ENCODE results near the gene ABI1.

The ABI1 gene

DNA sequence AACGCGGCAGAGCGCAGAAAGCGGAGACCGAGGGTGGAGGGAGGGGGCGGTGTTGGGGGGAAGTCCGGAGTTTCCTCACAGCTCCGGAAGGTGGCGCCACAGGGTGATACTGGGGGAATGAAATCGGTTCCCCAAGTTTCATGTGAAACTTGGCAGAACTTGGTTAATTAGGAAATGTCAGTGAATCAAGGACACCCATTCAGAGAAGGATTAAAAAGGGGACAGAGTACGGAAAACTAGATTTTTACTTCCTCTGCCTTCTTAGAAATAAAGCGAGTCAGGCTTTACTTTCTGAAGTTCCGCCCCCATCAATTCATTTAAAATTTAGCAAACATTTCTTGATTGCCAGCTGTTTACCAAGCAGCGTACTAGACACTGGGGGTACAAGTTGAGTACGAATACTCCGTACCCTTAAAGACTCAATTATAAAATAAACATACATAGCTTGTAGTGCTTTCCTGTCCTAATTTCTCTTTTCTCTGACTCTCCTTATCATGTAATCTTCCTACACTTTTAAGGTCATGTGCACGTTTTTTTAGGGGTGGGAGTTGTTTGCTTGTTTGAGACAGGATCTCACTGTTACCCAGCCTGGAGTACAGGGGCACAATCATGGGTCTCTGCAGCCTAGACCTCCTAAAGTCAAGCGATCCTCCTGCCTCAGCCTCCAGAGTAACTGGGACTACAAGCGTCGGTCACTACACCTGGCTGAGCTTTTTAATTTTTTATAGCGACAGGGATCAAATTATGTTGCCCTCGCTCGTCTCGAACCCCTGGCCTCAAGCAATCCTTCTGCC lies 644 bp upstream of the ABI1 start:
- no peak overlapping the region for H2AK5ac ChIP-seq (ENCODE audit: low read length, severe bottlenecking)

DNA sequence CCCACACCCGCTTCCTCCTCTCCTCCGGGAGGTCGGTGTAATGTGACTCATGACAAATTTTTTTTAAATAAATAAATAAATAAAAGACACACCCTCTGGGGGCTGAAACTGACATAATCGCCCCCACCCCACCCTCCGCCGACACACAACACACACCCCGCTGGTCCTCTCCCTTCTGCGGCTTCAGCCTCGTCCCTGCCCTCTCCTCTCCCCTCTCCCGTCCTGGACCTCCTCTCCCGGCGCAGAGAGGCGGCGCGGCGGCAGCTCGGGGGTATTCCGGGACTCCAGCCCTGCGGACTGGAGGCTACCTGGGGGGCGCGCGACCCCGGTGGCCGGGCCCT lies 686 bp downstream of the ABI1 start:
- peak overlapping the region; percentile 95 for H2BK5ac ChIP-seq (ENCODE audit: low read depth, low read length, poor library complexity, severe bottlenecking)
- peak overlapping the region; percentile 66 to 77 for H3K14ac ChIP-seq (ENCODE audit: low read length in 2 of 2)
- peak overlapping the region in 1 of 2 experiments; percentile 73 for H3K23ac ChIP-seq (ENCODE audit: low read length in 2 of 2)
- peak overlapping the region; percentile 92 to 95 for H3K4me3 ChIP-seq (ENCODE audit: insufficient read depth in 1 of 2, low read depth in 1 of 2, low read length in 2 of 2)
- H2BK12ac ChIP-seq (ENCODE audit: low read length in 2 of 2) = peak overlapping the region in 1 of 2 experiments; percentile 55
- H3K4me1 ChIP-seq (ENCODE audit: control insufficient read depth, insufficient read depth, low read depth, low read length) = peaks cover 3% of the 10 kb centered on the region
- H2AK5ac ChIP-seq (ENCODE audit: low read length, severe bottlenecking) = no peak overlapping the region
- DNase-seq = peak; percentile 84
- H3K79me1 ChIP-seq (replicated peaks; ENCODE audit: low read length, poor library complexity, severe bottlenecking) = no peaks in the 10 kb centered on the region
- peak overlapping the region; percentile 54 for H3K4me2 ChIP-seq (ENCODE audit: low read length, poor library complexity, severe bottlenecking)
- peaks cover 4 to 9% of the 10 kb centered on the region in 2 experiments for H3K27me3 ChIP-seq (ENCODE audit: control insufficient read depth in 1 of 2, insufficient read depth in 1 of 2, low read length in 2 of 2)
- peak overlapping the region; percentile 43 for H4K91ac ChIP-seq (ENCODE audit: low read length)
- peak overlapping the region; percentile 35 to 92 for H3K4ac ChIP-seq (ENCODE audit: low read depth in 1 of 2, low read length in 2 of 2)
- peak overlapping the region; percentile 91 for H3K27ac ChIP-seq (ENCODE audit: low read length, poor library complexity, severe bottlenecking)
- peak overlapping the region; percentile 84 for H4K8ac ChIP-seq (ENCODE audit: low read length)
- under 1% methylated on average over 21 of the region's 24 CpGs for WGBS
- H2BK15ac ChIP-seq (ENCODE audit: low read depth, poor library complexity, severe bottlenecking) = peak overlapping the region; percentile 93
- no peaks in the 10 kb centered on the region for H3K36me3 ChIP-seq (ENCODE audit: control insufficient read depth in 1 of 2, insufficient read depth in 2 of 2, low read depth in 1 of 2, low read length in 2 of 2)
- H3K18ac ChIP-seq (ENCODE audit: low read depth in 1 of 2, low read length in 2 of 2) = peak overlapping the region; percentile 73 to 97
- peak overlapping the region; percentile 49 for H2AFZ ChIP-seq (ENCODE audit: low read depth, low read length)
- H3K9ac ChIP-seq (ENCODE audit: low read length) = peak overlapping the region; percentile 99
- H2BK120ac ChIP-seq (ENCODE audit: low read depth, low read length) = peak overlapping the region; percentile 92
- no peaks in the 10 kb centered on the region for H3K9me3 ChIP-seq (ENCODE audit: control insufficient read depth, low read length)

More for the DNA sequence above, 644 bp upstream of the ABI1 start:
- no peak overlapping the region for H2BK120ac ChIP-seq (ENCODE audit: low read depth, low read length)
- H3K4me2 ChIP-seq (ENCODE audit: low read length, poor library complexity, severe bottlenecking) = peak overlapping the region; percentile 31
- peak overlapping the region; percentile 73 for H3K9ac ChIP-seq (ENCODE audit: low read length)
- DNase-seq = no peak
- H3K23ac ChIP-seq (ENCODE audit: low read length in 2 of 2) = no peak overlapping the region
- peaks cover 4 to 9% of the 10 kb centered on the region in 2 experiments for H3K27me3 ChIP-seq (ENCODE audit: control insufficient read depth in 1 of 2, insufficient read depth in 1 of 2, low read length in 2 of 2)
- H3K36me3 ChIP-seq (ENCODE audit: control insufficient read depth in 1 of 2, insufficient read depth in 2 of 2, low read depth in 1 of 2, low read length in 2 of 2) = no peaks in the 10 kb centered on the region
- no peak overlapping the region for H2AFZ ChIP-seq (ENCODE audit: low read depth, low read length)
- H3K4me1 ChIP-seq (ENCODE audit: control insufficient read depth, insufficient read depth, low read depth, low read length) = peaks cover 3% of the 10 kb centered on the region
- no peak overlapping the region for H3K18ac ChIP-seq (ENCODE audit: low read depth in 1 of 2, low read length in 2 of 2)
- WGBS = 45% methylated on average over 24 of the region's 24 CpGs
- no peaks in the 10 kb centered on the region for H3K9me3 ChIP-seq (ENCODE audit: control insufficient read depth, low read length)
- H2BK15ac ChIP-seq (ENCODE audit: low read depth, poor library complexity, severe bottlenecking) = no peak overlapping the region
- H2BK12ac ChIP-seq (ENCODE audit: low read length in 2 of 2) = peak overlapping the region in 1 of 2 experiments; percentile 57
- H3K4me3 ChIP-seq (ENCODE audit: insufficient read depth in 1 of 2, low read depth in 1 of 2, low read length in 2 of 2) = peak overlapping the region in 1 of 2 experiments; percentile 56
- H4K91ac ChIP-seq (ENCODE audit: low read length) = no peak overlapping the region
- no peak overlapping the region for H3K14ac ChIP-seq (ENCODE audit: low read length in 2 of 2)
- peak overlapping the region; percentile 60 for H4K8ac ChIP-seq (ENCODE audit: low read length)
- H2BK5ac ChIP-seq (ENCODE audit: low read depth, low read length, poor library complexity, severe bottlenecking) = no peak overlapping the region
- no peaks in the 10 kb centered on the region for H3K79me1 ChIP-seq (replicated peaks; ENCODE audit: low read length, poor library complexity, severe bottlenecking)
- no peak overlapping the region for H3K4ac ChIP-seq (ENCODE audit: low read depth in 1 of 2, low read length in 2 of 2)
- no peak overlapping the region for H3K27ac ChIP-seq (ENCODE audit: low read length, poor library complexity, severe bottlenecking)

GRCh38 chr10:26859241-26860101 lies 1.3 kb downstream of the ABI1 start:
- no peak overlapping the region for H3K14ac ChIP-seq (ENCODE audit: low read length in 2 of 2)
- H2BK12ac ChIP-seq (ENCODE audit: low read length in 2 of 2) = no peak overlapping the region
- H2AFZ ChIP-seq (ENCODE audit: low read depth, low read length) = no peak overlapping the region
- no peak overlapping the region for H4K8ac ChIP-seq (ENCODE audit: low read length)
- DNase-seq = no peak
- H3K23ac ChIP-seq (ENCODE audit: low read length in 2 of 2) = no peak overlapping the region
- WGBS = 4% methylated on average over 3 of the region's 15 CpGs
- no peak overlapping the region for H2AK5ac ChIP-seq (ENCODE audit: low read length, severe bottlenecking)
- no peak overlapping the region for H3K4ac ChIP-seq (ENCODE audit: low read depth in 1 of 2, low read length in 2 of 2)
- H3K79me1 ChIP-seq (replicated peaks; ENCODE audit: low read length, poor library complexity, severe bottlenecking) = no peaks in the 10 kb centered on the region
- H3K9me3 ChIP-seq (ENCODE audit: control insufficient read depth, low read length) = no peaks in the 10 kb centered on the region
- H3K18ac ChIP-seq (ENCODE audit: low read depth in 1 of 2, low read length in 2 of 2) = no peak overlapping the region
- peak overlapping the region; percentile 99 for H3K9ac ChIP-seq (ENCODE audit: low read length)
- H3K4me2 ChIP-seq (ENCODE audit: low read length, poor library complexity, severe bottlenecking) = peak overlapping the region; percentile 67
- no peak overlapping the region for H2BK120ac ChIP-seq (ENCODE audit: low read depth, low read length)
- H2BK5ac ChIP-seq (ENCODE audit: low read depth, low read length, poor library complexity, severe bottlenecking) = no peak overlapping the region
- H4K91ac ChIP-seq (ENCODE audit: low read length) = no peak overlapping the region
- H3K4me3 ChIP-seq (ENCODE audit: insufficient read depth in 1 of 2, low read depth in 1 of 2, low read length in 2 of 2) = peak overlapping the region in 1 of 2 experiments; percentile 92
- no peak overlapping the region for H2BK15ac ChIP-seq (ENCODE audit: low read depth, poor library complexity, severe bottlenecking)
- peaks cover 3% of the 10 kb centered on the region for H3K4me1 ChIP-seq (ENCODE audit: control insufficient read depth, insufficient read depth, low read depth, low read length)
- H3K36me3 ChIP-seq (ENCODE audit: control insufficient read depth in 1 of 2, insufficient read depth in 2 of 2, low read depth in 1 of 2, low read length in 2 of 2) = no peaks in the 10 kb centered on the region
- peaks cover 4 to 9% of the 10 kb centered on the region in 2 experiments for H3K27me3 ChIP-seq (ENCODE audit: control insufficient read depth in 1 of 2, insufficient read depth in 1 of 2, low read length in 2 of 2)
- H3K27ac ChIP-seq (ENCODE audit: low read length, poor library complexity, severe bottlenecking) = peak overlapping the region; percentile 91

- Histone ChIP-seq H3K23ac (ENCODE audit: low read length in 2 of 2) (no peak overlapping the region), H3K4ac (ENCODE audit: low read depth in 1 of 2, low read length in 2 of 2) (no peak overlapping the region), H2BK120ac (ENCODE audit: low read depth, low read length) (no peak overlapping the region), H4K91ac (ENCODE audit: low read length) (no peak overlapping the region), H3K4me2 (ENCODE audit: low read length, poor library complexity, severe bottlenecking) (peak overlapping the region; percentile 25), H3K27ac (ENCODE audit: low read length, poor library complexity, severe bottlenecking) (no peak overlapping the region), H3K9ac (ENCODE audit: low read length) (peak overlapping the region; percentile 99), H3K4me3 (ENCODE audit: insufficient read depth in 1 of 2, low read depth in 1 of 2, low read length in 2 of 2) (peak overlapping the region in 1 of 2 experiments; percentile 92), H3K4me1 (ENCODE audit: control insufficient read depth, insufficient read depth, low read depth, low read length) (peaks cover 3% of the 10 kb centered on the region), H2AFZ (ENCODE audit: low read depth, low read length) (no peak overlapping the region), H4K8ac (ENCODE audit: low read length) (no peak overlapping the region), H3K9me3 (ENCODE audit: control insufficient read depth, low read length) (no peaks in the 10 kb centered on the region), H3K18ac (ENCODE audit: low read depth in 1 of 2, low read length in 2 of 2) (no peak overlapping the region), H2BK15ac (ENCODE audit: low read depth, poor library complexity, severe bottlenecking) (no peak overlapping the region), H3K79me1 (replicated peaks; ENCODE audit: low read length, poor library complexity, severe bottlenecking) (no peaks in the 10 kb centered on the region), H3K14ac (ENCODE audit: low read length in 2 of 2) (no peak overlapping the region), H3K27me3 (ENCODE audit: control insufficient read depth in 1 of 2, insufficient read depth in 1 of 2, low read length in 2 of 2) (peaks cover 0 to 9% of the 10 kb centered on the region in 2 experiments), H3K36me3 (ENCODE audit: control insufficient read depth in 1 of 2, insufficient read depth in 2 of 2, low read depth in 1 of 2, low read length in 2 of 2) (no peaks in the 10 kb centered on the region), H2AK5ac (ENCODE audit: low read length, severe bottlenecking) (no peak overlapping the region), H2BK12ac (ENCODE audit: low read length in 2 of 2) (no peak overlapping the region), H2BK5ac (ENCODE audit: low read depth, low read length, poor library complexity, severe bottlenecking) (no peak overlapping the region)
- 39% methylated on average over 2 of the region's 2 CpGs for WGBS
- DNase-seq = no peak
These were observed 2.1 kb downstream of the ABI1 start for GRCh38 chr10:26858707-26859034.

All from mesenchymal stem cell (in vitro differentiated cells and primary cell).